Measurements from ENCODE around the gene ELAVL2. TPM values are rescaled to one million over a fixed set of nuclear protein-coding genes. Genes with fewer than 3 reads are reported as not detected.
A peak's percentile ranks its signal among the peaks of the same experiment; 100 is the strongest.

The ELAVL2 gene
- polyA plus RNA-seq, 1 donor from 2014 or later, result 106 TPM

- Histone ChIP-seq H3K27ac (ENCODE audit: low read length) (no peak overlapping the region), H2AFZ (ENCODE audit: low read depth, low read length) (no peak overlapping the region), H4K20me1 (ENCODE audit: insufficient read depth) (no peaks in the 10 kb centered on the region), H3K4me2 (ENCODE audit: low read length) (no peak overlapping the region), H3K79me2 (replicated peaks; ENCODE audit: insufficient read depth, low read length) (no peaks in the 10 kb centered on the region), H3K36me3 (ENCODE audit: insufficient read depth, low read length) (peaks cover 29% of the 10 kb centered on the region), H3K4me3 (ENCODE audit: low read length) (no peak overlapping the region), H3K9me2 (ENCODE audit: insufficient read depth, low read length) (no peaks in the 10 kb centered on the region), H3K27me3 (ENCODE audit: insufficient read depth, low read depth, low read length) (no peaks in the 10 kb centered on the region), H3K9ac (ENCODE audit: low read length) (no peak overlapping the region), H3K9me3 (ENCODE audit: low read length) (no peaks in the 10 kb centered on the region), H3F3A (ENCODE audit: insufficient read depth, low read length, poor library complexity, severe bottlenecking) (no peaks in the 10 kb centered on the region)
- TF ChIP-seq RAD21 (conservative IDR thresholded peaks at IDR 0.05) (no peak), MXI1 (conservative IDR thresholded peaks at IDR 0.05; ENCODE audit: poor library complexity, severe bottlenecking) (no peak), POLR2AphosphoS5 (IDR thresholded peaks at IDR 0.05) (peak; percentile 26)
Measured at GRCh38 chr9:23665051-23665450, 161.0 kb downstream of the ELAVL2 start.

- Histone ChIP-seq H3K4me2 (ENCODE audit: low read length) (no peak overlapping the region), H3K9me3 (ENCODE audit: low read length) (no peaks in the 10 kb centered on the region)
Measured at GRCh38 chr9:23663946-23664345, 162.1 kb downstream of the ELAVL2 start.

More at GRCh38 chr9:23663946-23664345, 162.1 kb downstream of the ELAVL2 start:
- Histone ChIP-seq H3F3A (ENCODE audit: insufficient read depth, low read length, poor library complexity, severe bottlenecking) (no peaks in the 10 kb centered on the region), H4K20me1 (ENCODE audit: insufficient read depth) (no peaks in the 10 kb centered on the region), H2AFZ (ENCODE audit: low read depth, low read length) (no peak overlapping the region), H3K27me3 (ENCODE audit: insufficient read depth, low read depth, low read length) (no peaks in the 10 kb centered on the region), H3K9me2 (ENCODE audit: insufficient read depth, low read length) (no peaks in the 10 kb centered on the region), H3K27ac (ENCODE audit: low read length) (no peak overlapping the region), H3K4me3 (ENCODE audit: low read length) (no peak overlapping the region), H3K79me2 (replicated peaks; ENCODE audit: insufficient read depth, low read length) (no peaks in the 10 kb centered on the region), H3K36me3 (ENCODE audit: insufficient read depth, low read length) (peaks cover 29% of the 10 kb centered on the region), H3K9ac (ENCODE audit: low read length) (no peak overlapping the region)
- TF ChIP-seq EZH2 (IDR thresholded peaks at IDR 0.05; ENCODE audit: borderline replicate concordance, insufficient read depth, low read length, poor library complexity, severe bottlenecking) (no peak), RAD21 (conservative IDR thresholded peaks at IDR 0.05) (no peak), POLR2AphosphoS5 (IDR thresholded peaks at IDR 0.05) (no peak), EP300 (conservative IDR thresholded peaks at IDR 0.05; ENCODE audit: poor library complexity, severe bottlenecking) (no peak), SMC3 (conservative IDR thresholded peaks at IDR 0.05; ENCODE audit: poor library complexity) (no peak), REST (IDR thresholded peaks at IDR 0.05; ENCODE audit: borderline replicate concordance) (no peak), TAF1 (IDR thresholded peaks at IDR 0.05; ENCODE audit: low read depth) (no peak), CTCF (IDR thresholded peaks at IDR 0.05; ENCODE audit: poor library complexity, severe bottlenecking) (no peak), MXI1 (conservative IDR thresholded peaks at IDR 0.05; ENCODE audit: poor library complexity, severe bottlenecking) (no peak)
